HG03039 (cell line): ENCODE measurements around the gene TRIM63.
"Not testable (repeated sequence)": the region's sequence is repeated elsewhere in the genome, so short reads cannot be mapped to it uniquely, and the experiment has no call there.

Source experiments
- ATAC-seq: cut with Tn5 transposase; IDR thresholded peaks from one replicate; pipeline ENCODE4 v1.9.1; 2021; ENCODE audit warnings: mild to moderate bottlenecking, moderate library complexity; ENCODE audit not compliant: unreplicated experiment

The TRIM63 gene

GRCh38 chr1:26067432-26067911 is at the start of gene TRIM63:
TRIM63 (minus strand) TSS chr1:26067630; CDS start chr1:26067494, 136 bp downstream.
- ATAC-seq: no peak

- no peak for ATAC-seq
Measured at GRCh38 chr1:26114165-26114927, 46.9 kb upstream of the TRIM63 start.

GRCh38 chr1:26112407-26112775 is 45.0 kb upstream of the TRIM63 start:
- ATAC-seq: no peak

GRCh38 chr1:26111530-26112406 is 44.3 kb upstream of the TRIM63 start, which contains the start of gene PDIK1L:
PDIK1L (plus strand) TSS chr1:26111824; CDS start chr1:26114309, 2,485 bp downstream.
- ATAC-seq: peak; percentile 70

- ATAC-seq: peak; percentile 32
Measured at GRCh38 chr1:26110731-26111529, 43.5 kb upstream of the TRIM63 start.

GRCh38 chr1:26109229-26110164 is 42.1 kb upstream of the TRIM63 start:
- ATAC-seq: no peak

GRCh38 chr1:26105226-26105548 is 37.8 kb upstream of the TRIM63 start:
- ATAC-seq: not testable (repeated sequence)

- no peak for ATAC-seq
Measured at GRCh38 chr1:26102526-26102925, 35.1 kb upstream of the TRIM63 start.

GRCh38 chr1:26102119-26102518 is 34.7 kb upstream of the TRIM63 start:
- no peak for ATAC-seq

GRCh38 chr1:26100204-26100603 is 32.8 kb upstream of the TRIM63 start:
- not testable (repeated sequence) for ATAC-seq

- no peak for ATAC-seq
Measured at GRCh38 chr1:26099780-26100179, 32.4 kb upstream of the TRIM63 start.

- ATAC-seq: no peak
Measured at GRCh38 chr1:26098602-26099001, 31.2 kb upstream of the TRIM63 start.

GRCh38 chr1:26097696-26098095 is 30.3 kb upstream of the TRIM63 start:
- no peak for ATAC-seq

- ATAC-seq: no peak
Measured at GRCh38 chr1:26096471-26096870, 29.0 kb upstream of the TRIM63 start.

GRCh38 chr1:26094677-26095383 is 27.4 kb upstream of the TRIM63 start:
- ATAC-seq: no peak

GRCh38 chr1:26094076-26094669 is 26.7 kb upstream of the TRIM63 start:
- ATAC-seq: no peak

GRCh38 chr1:26093569-26093968 is 26.1 kb upstream of the TRIM63 start:
- ATAC-seq: not testable (repeated sequence)

- no peak for ATAC-seq
Measured at GRCh38 chr1:26092422-26092821, 25.0 kb upstream of the TRIM63 start.

GRCh38 chr1:26090893-26091292 is 23.5 kb upstream of the TRIM63 start:
- ATAC-seq: no peak
